RWPE2 (cell line): ENCODE data around the gene ICE1.
"Not testable (repeated sequence)": the region's sequence is repeated elsewhere in the genome, so short reads cannot be mapped to it uniquely, and the experiment has no call there.

Source experiments
- ATAC-seq: fragments of 200-7000 bp; cut with Tn5 transposase; 3 replicates; pipeline ENCODE4 v1.9.1; 2021; ENCODE audit warnings: low read depth
- DNase-seq: peaks from one replicate; pipeline ENCODE4 v3.0.0-alpha.2; 2020; ENCODE audit warnings: low spot score
- H3K27ac ChIP-seq: fragments of 450-650 bp; 2 replicates; pipeline ENCODE4 v1.5.1; 2017; ENCODE audit warnings: mild to moderate bottlenecking; ENCODE audit not compliant: poor library complexity, severe bottlenecking
- H3K27me3 ChIP-seq: fragments of 250-450 bp; sonication (Bioruptor Pico); 2 replicates; pipeline ENCODE4 v1.5.1; 2021; ENCODE audit warnings: mild to moderate bottlenecking, moderate library complexity; ENCODE audit not compliant: insufficient read depth, poor library complexity, severe bottlenecking
- H3K36me3 ChIP-seq: fragments of 250-450 bp; sonication (Bioruptor Pico); 2 replicates; pipeline ENCODE4 v1.5.1; 2020; ENCODE audit warnings: low read depth, mild to moderate bottlenecking, moderate library complexity
- H3K4me1 ChIP-seq: fragments of 250-450 bp; sonication (Bioruptor Pico); 2 replicates; pipeline ENCODE4 v1.5.1; 2021; ENCODE audit warnings: mild to moderate bottlenecking, moderate library complexity; ENCODE audit not compliant: insufficient read depth, poor library complexity, severe bottlenecking
- H3K4me3 ChIP-seq: fragments of 250-450 bp; sonication (Bioruptor Pico); 2 replicates; pipeline ENCODE4 v1.5.1; 2021; ENCODE audit warnings: mild to moderate bottlenecking, moderate library complexity; ENCODE audit not compliant: severe bottlenecking
- H3K9me3 ChIP-seq: fragments of 250-450 bp; sonication (Bioruptor Pico); 2 replicates; pipeline ENCODE4 v1.5.1; 2021; ENCODE audit warnings: mild to moderate bottlenecking, moderate library complexity; ENCODE audit not compliant: severe bottlenecking
- TF ChIP-seq, protein P1 (sequence below): fragments of 450-650 bp; IDR thresholded peaks from one replicate; pipeline ENCODE4 v1.5.1; 2017; ENCODE audit warnings: mild to moderate bottlenecking, moderate library complexity; ENCODE audit not compliant: poor library complexity, severe bottlenecking

Gene ICE1

GRCh38 chr5:5394384-5394986, 28.0 kb upstream of the ICE1 start:
- peak; percentile 87 for ATAC-seq
- not testable (repeated sequence) for H3K9me3 ChIP-seq, H3K4me3 ChIP-seq, H3K27me3 ChIP-seq, H3K36me3 ChIP-seq, H3K4me1 ChIP-seq, DNase-seq, H3K27ac ChIP-seq
- TF ChIP-seq, protein P1, sequence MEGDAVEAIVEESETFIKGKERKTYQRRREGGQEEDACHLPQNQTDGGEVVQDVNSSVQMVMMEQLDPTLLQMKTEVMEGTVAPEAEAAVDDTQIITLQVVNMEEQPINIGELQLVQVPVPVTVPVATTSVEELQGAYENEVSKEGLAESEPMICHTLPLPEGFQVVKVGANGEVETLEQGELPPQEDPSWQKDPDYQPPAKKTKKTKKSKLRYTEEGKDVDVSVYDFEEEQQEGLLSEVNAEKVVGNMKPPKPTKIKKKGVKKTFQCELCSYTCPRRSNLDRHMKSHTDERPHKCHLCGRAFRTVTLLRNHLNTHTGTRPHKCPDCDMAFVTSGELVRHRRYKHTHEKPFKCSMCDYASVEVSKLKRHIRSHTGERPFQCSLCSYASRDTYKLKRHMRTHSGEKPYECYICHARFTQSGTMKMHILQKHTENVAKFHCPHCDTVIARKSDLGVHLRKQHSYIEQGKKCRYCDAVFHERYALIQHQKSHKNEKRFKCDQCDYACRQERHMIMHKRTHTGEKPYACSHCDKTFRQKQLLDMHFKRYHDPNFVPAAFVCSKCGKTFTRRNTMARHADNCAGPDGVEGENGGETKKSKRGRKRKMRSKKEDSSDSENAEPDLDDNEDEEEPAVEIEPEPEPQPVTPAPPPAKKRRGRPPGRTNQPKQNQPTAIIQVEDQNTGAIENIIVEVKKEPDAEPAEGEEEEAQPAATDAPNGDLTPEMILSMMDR, result peak; percentile 66

DNA sequence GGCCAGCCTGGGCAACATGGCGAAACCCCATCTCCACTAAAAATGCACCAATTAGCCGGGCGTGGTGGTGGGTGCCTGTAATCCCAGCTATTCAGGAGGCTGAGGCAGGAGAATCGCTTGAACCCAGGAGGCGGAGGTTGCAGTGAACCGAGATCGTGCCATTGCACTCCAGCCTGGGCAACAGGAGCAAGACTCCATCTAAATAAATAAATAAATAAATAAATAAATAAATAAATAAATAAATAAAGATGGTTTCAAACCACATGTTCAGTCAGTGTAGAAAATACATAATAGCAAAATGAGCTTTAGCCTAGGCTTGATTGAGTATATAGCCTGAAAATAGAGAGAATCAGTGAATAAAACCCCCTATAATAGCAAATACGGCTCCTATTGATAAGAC, 27.4 kb upstream of the ICE1 start:
- not testable (repeated sequence) for ATAC-seq, H3K27ac ChIP-seq, H3K27me3 ChIP-seq, H3K4me1 ChIP-seq, H3K9me3 ChIP-seq, H3K36me3 ChIP-seq, DNase-seq, H3K4me3 ChIP-seq

- Histone ChIP-seq H3K4me3 (no peak overlapping the region), H3K9me3 (no peaks in the 10 kb centered on the region), H3K36me3 (no peaks in the 10 kb centered on the region), H3K27me3 (no peaks in the 10 kb centered on the region), H3K27ac (no peak overlapping the region), H3K4me1 (no peaks in the 10 kb centered on the region)
- ATAC-seq, result no peak
- TF ChIP-seq, protein P1, result no peak
- no peak for DNase-seq
Measured at GRCh38 chr5:5398071-5398470, 24.4 kb upstream of the ICE1 start.

GRCh38 chr5:5401095-5401494, 21.4 kb upstream of the ICE1 start:
- no peaks in the 10 kb centered on the region for H3K4me1 ChIP-seq

GRCh38 chr5:5403741-5404140, 18.7 kb upstream of the ICE1 start:
- Histone ChIP-seq H3K9me3 (no peaks in the 10 kb centered on the region), H3K27ac (no peak overlapping the region), H3K4me1 (no peaks in the 10 kb centered on the region), H3K27me3 (no peaks in the 10 kb centered on the region), H3K4me3 (no peak overlapping the region), H3K36me3 (no peaks in the 10 kb centered on the region)
- ATAC-seq (no peak), DNase-seq (no peak)
- TF ChIP-seq, protein P1, result no peak

More at GRCh38 chr5:5401095-5401494, 21.4 kb upstream of the ICE1 start:
- Histone ChIP-seq H3K36me3 (no peaks in the 10 kb centered on the region), H3K27ac (no peak overlapping the region), H3K27me3 (no peaks in the 10 kb centered on the region), H3K4me3 (no peak overlapping the region), H3K9me3 (no peaks in the 10 kb centered on the region)
- TF ChIP-seq, protein P1, result no peak
- ATAC-seq, result no peak
- no peak for DNase-seq
